ENCODE data around the gene LCE1C. TPM values are rescaled to one million over a fixed set of nuclear protein-coding genes. Genes with fewer than 3 reads are reported as not detected.

Gene LCE1C
- total and polyA plus RNA-seq, 7 donors: not detected

- ATAC-seq: no peak
- H3K4me1 ChIP-seq: no peaks in the 10 kb centered on the region
- no peak for TF ChIP-seq CTCF (IDR thresholded peaks at IDR 0.05)
- H3K9me3 ChIP-seq: no peaks in the 10 kb centered on the region
- H3K27me3 ChIP-seq (ENCODE audit: insufficient read depth in 3 of 3, low read length in 2 of 3): no peaks in the 10 kb centered on the region
- no peak overlapping the region for H3K4me3 ChIP-seq
- H3K36me3 ChIP-seq (ENCODE audit: insufficient read depth in 1 of 2, low read depth in 1 of 2): no peaks in the 10 kb centered on the region
- no peak overlapping the region for H3K27ac ChIP-seq
- intact Hi-C loops (cut with DNase I): no loop called here
- no peak for DNase-seq
- WGBS, 3 donors: 81 to 88% (median 84%) methylated on average over 4 of the region's 4 CpGs
Observed at GRCh38 chr1:152758636-152759035, 47.8 kb downstream of the LCE1C start.

DNA sequence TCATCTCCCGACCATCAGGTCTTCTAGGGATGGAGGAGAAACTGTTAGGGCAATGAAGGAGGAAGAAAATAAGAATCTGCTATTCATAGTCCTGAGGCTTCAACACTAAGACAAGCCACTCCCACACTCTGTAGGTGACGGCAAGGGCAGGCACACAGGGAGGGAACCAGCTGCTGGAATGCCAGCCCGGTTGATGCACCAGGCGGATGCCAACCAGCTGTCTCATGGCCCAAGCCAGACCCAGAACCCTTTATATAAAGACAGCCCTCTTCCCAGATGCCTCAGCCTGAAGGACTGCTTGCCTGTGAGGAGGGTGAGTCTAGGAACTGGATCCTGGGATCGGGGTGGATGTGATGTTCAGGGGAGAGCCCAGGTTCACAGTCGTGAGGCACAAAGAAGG lies 48.7 kb downstream of the LCE1C start, which contains the start of gene KPRP:
Gene KPRP, plus strand, starts transcription at position 279 of the 400 bp plus-strand sequence. CDS start 1,564 bp downstream, outside the sequence.
- intact Hi-C loops (cut with DNase I): no loop called here
- DNase-seq (no peak), ATAC-seq (no peak)
- H3K27me3 ChIP-seq (ENCODE audit: insufficient read depth in 3 of 3, low read length in 2 of 3): no peaks in the 10 kb centered on the region
- no peaks in the 10 kb centered on the region for H3K36me3 ChIP-seq (ENCODE audit: insufficient read depth in 1 of 2, low read depth in 1 of 2)
- H3K9me3 ChIP-seq: no peaks in the 10 kb centered on the region
- WGBS, 3 donors: 31 to 47% (median 42%) methylated on average over 6 of the region's 6 CpGs
- TF ChIP-seq CTCF (IDR thresholded peaks at IDR 0.05): no peak
- H3K4me3 ChIP-seq: no peak within 1 kb of the TSS
- no peak within 1 kb of the TSS for H3K27ac ChIP-seq
- no peaks in the 10 kb centered on the region for H3K4me1 ChIP-seq

GRCh38 chr1:152756872-152757271 lies 49.6 kb downstream of the LCE1C start:
- H3K27me3 ChIP-seq (ENCODE audit: insufficient read depth in 3 of 3, low read length in 2 of 3): no peaks in the 10 kb centered on the region
- H3K4me3 ChIP-seq: no peak overlapping the region
- ATAC-seq: no peak
- H3K36me3 ChIP-seq (ENCODE audit: insufficient read depth in 1 of 2, low read depth in 1 of 2): no peaks in the 10 kb centered on the region
- H3K9me3 ChIP-seq: no peaks in the 10 kb centered on the region
- no peak for DNase-seq
- intact Hi-C loops (cut with DNase I): no loop called here
- WGBS, 3 donors: 57 to 73% (median 63%) methylated on average over 1 to 2 of the region's 2 CpGs
- H3K4me1 ChIP-seq: no peaks in the 10 kb centered on the region
- no peak overlapping the region for H3K27ac ChIP-seq
- no peak for TF ChIP-seq CTCF (IDR thresholded peaks at IDR 0.05)

Other genes with a start within 250 kb of the LCE1C start
- gene LCE3E, start 239.9 kb downstream of the LCE1C start, total RNA-seq: not detected
- not detected for gene LCE3E, start 239.9 kb downstream of the LCE1C start, polyA plus RNA-seq
- not detected for gene LCE3D, start 226.1 kb downstream of the LCE1C start, total RNA-seq
- gene LCE3D, start 226.1 kb downstream of the LCE1C start, polyA plus RNA-seq: not detected
- not detected for gene LCE3C, start 206.4 kb downstream of the LCE1C start, total RNA-seq
- not detected for gene LCE3C, start 206.4 kb downstream of the LCE1C start, polyA plus RNA-seq
- gene LCE3B, start 192.8 kb downstream of the LCE1C start, total RNA-seq: not detected
- not detected for gene LCE3B, start 192.8 kb downstream of the LCE1C start, polyA plus RNA-seq
- gene LCE3A, start 183.5 kb downstream of the LCE1C start, total RNA-seq: not detected
- gene LCE3A, start 183.5 kb downstream of the LCE1C start, polyA plus RNA-seq: not detected
- gene LCE2D, start 143.3 kb downstream of the LCE1C start, total RNA-seq: not detected
- not detected for gene LCE2D, start 143.3 kb downstream of the LCE1C start, polyA plus RNA-seq
- gene LCE2C, start 131.4 kb downstream of the LCE1C start, total RNA-seq: not detected
- gene LCE2C, start 131.4 kb downstream of the LCE1C start, polyA plus RNA-seq: not detected
- gene LCE2B, start 120.5 kb downstream of the LCE1C start, total RNA-seq: not detected
- gene LCE2B, start 120.5 kb downstream of the LCE1C start, polyA plus RNA-seq: not detected
- not detected for gene LCE2A, start 108.3 kb downstream of the LCE1C start, total RNA-seq
- not detected for gene LCE2A, start 108.3 kb downstream of the LCE1C start, polyA plus RNA-seq
- gene LCE4A, start 98.5 kb downstream of the LCE1C start, total RNA-seq: not detected
- not detected for gene LCE4A, start 98.5 kb downstream of the LCE1C start, polyA plus RNA-seq
- gene KPRP, start 48.6 kb downstream of the LCE1C start, total RNA-seq: under 1 TPM in 1 of 4 donors, not detected in 3; 0.17 TPM
- gene KPRP, start 48.6 kb downstream of the LCE1C start, polyA plus RNA-seq: not detected
- gene LCE1F, start 31.5 kb downstream of the LCE1C start, total RNA-seq: not detected
- not detected for gene LCE1F, start 31.5 kb downstream of the LCE1C start, polyA plus RNA-seq
- not detected for gene LCE1E, start 20.4 kb downstream of the LCE1C start, total RNA-seq
- gene LCE1E, start 20.4 kb downstream of the LCE1C start, polyA plus RNA-seq: not detected
- gene LCE1D, start 9.9 kb downstream of the LCE1C start, total RNA-seq: not detected
- not detected for gene LCE1D, start 9.9 kb downstream of the LCE1C start, polyA plus RNA-seq
- not detected for gene LCE1B, start 5.3 kb upstream of the LCE1C start, total RNA-seq
- not detected for gene LCE1B, start 5.3 kb upstream of the LCE1C start, polyA plus RNA-seq
- not detected for gene LCE1A, start 20.8 kb upstream of the LCE1C start, total RNA-seq
- gene LCE1A, start 20.8 kb upstream of the LCE1C start, polyA plus RNA-seq: not detected
- not detected for gene LCE6A, start 36.2 kb upstream of the LCE1C start, total RNA-seq
- not detected for gene LCE6A, start 36.2 kb upstream of the LCE1C start, polyA plus RNA-seq
- gene LCE7A, start 53.3 kb upstream of the LCE1C start, total RNA-seq: not detected
- not detected for gene LCE7A, start 53.3 kb upstream of the LCE1C start, polyA plus RNA-seq
- gene SMCP, start 71.7 kb upstream of the LCE1C start, total RNA-seq: not detected
- gene SMCP, start 71.7 kb upstream of the LCE1C start, polyA plus RNA-seq: not detected
- not detected for gene IVL, start 101.9 kb upstream of the LCE1C start, total RNA-seq
- under 1 TPM in 1 of 3 donors, not detected in 2; 0.04 TPM for gene IVL, start 101.9 kb upstream of the LCE1C start, polyA plus RNA-seq
- not detected for gene SPRR5, start 140.6 kb upstream of the LCE1C start, total RNA-seq
- gene SPRR5, start 140.6 kb upstream of the LCE1C start, polyA plus RNA-seq: not detected
- not detected for gene SPRR4, start 164.0 kb upstream of the LCE1C start, total RNA-seq
- not detected for gene SPRR4, start 164.0 kb upstream of the LCE1C start, polyA plus RNA-seq
- gene SPRR1A, start 177.4 kb upstream of the LCE1C start, total RNA-seq: not detected
- not detected for gene SPRR1A, start 177.4 kb upstream of the LCE1C start, polyA plus RNA-seq
- gene SPRR3, start 195.1 kb upstream of the LCE1C start, total RNA-seq: 1 to 10 TPM in 1 of 4 donors, under 1 TPM in 1, not detected in 2; 0.32 to 1.1 TPM
- 1 to 10 TPM in 1 of 3 donors, under 1 TPM in 1, not detected in 1; 0.82 to 1.2 TPM for gene SPRR3, start 195.1 kb upstream of the LCE1C start, polyA plus RNA-seq
- not detected for gene SPRR1B, start 224.6 kb upstream of the LCE1C start, total RNA-seq
- under 1 TPM in 1 of 3 donors, not detected in 2; 0.23 TPM for gene SPRR1B, start 224.6 kb upstream of the LCE1C start, polyA plus RNA-seq
- gene SPRR2D, start 234.5 kb upstream of the LCE1C start, total RNA-seq: not detected
- not detected for gene SPRR2D, start 234.5 kb upstream of the LCE1C start, polyA plus RNA-seq

Measured in psoas muscle (tissue), 8 donors.